ENCODE measurements around the gene ATP5F1C. TPM values are rescaled to one million over a fixed set of nuclear protein-coding genes. Genes with fewer than 3 reads are reported as not detected.
"Not testable (repeated sequence)": the region's sequence is repeated elsewhere in the genome, so short reads cannot be mapped to it uniquely, and the experiment has no call there.

The ATP5F1C gene
- polyA plus RNA-seq, 1 of the 3 experiments (the other 2 are of a cell fraction): 299 TPM

DNA sequence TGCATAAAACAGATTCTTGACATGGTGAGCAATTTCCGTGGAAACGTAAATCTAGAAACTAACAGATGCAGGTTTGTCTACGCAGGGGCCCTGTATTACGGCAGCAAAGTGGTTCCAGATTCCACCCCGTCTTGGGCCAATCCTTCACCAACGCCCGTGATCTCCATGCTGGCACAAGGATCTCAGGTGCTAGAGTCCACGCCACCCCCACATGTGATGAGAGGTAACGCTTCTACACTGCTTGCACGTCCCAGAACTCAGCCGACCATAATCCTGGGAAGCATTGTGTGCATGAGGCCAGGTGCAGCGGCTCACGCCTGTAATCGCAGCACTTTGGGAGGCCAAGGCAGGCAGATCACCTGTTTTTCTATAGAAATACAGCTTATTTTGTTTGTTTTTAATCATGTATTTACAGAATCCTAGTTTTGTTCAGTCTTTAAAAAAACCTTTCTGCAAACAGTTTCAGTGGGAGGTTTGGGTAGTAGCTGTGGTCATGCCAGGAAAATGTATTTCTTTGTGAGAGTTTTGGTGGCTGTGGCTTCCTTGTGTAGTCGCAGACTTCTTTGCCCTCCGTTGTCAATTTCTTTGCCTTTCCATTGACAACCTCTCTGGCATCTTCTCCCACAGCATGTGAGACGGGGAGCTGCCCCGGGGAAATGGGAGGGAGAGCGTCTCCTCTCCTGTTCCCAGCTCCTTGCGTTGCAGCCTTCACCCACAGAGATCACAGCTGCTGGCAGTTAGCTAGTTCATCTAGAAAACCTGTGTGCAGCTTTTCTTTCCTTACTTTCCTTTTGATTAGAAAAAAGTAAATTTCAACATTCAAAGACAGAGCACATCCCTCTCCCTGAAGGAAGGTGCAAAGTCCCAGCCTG lies 49.2 kb upstream of the ATP5F1C start:
- ChIA-PET POLR2A (no interaction called here), CTCF (no interaction called here)
- no peaks in the 10 kb centered on the region for H3K9me3 ChIP-seq
- no peak overlapping the region for H3K9ac ChIP-seq
- no peaks in the 10 kb centered on the region for H3K36me3 ChIP-seq (replicated peaks in 1 of 2; ENCODE audit: control insufficient read depth in 1 of 2, insufficient read depth in 2 of 2, low read length in 1 of 2)
- no peaks in the 10 kb centered on the region for H3K4me1 ChIP-seq (ENCODE audit: control insufficient read depth in 1 of 2, insufficient read depth in 2 of 2, low read depth in 1 of 2, low read length in 1 of 2)
- no peaks in the 10 kb centered on the region for H3K79me2 ChIP-seq (ENCODE audit: insufficient read depth)
- 81% methylated on average over 20 of the region's 20 CpGs for WGBS (ENCODE audit: low lambda C conversion rate)
- no peaks in the 10 kb centered on the region for H3K9me2 ChIP-seq
- H2AFZ ChIP-seq (ENCODE audit: low read depth): no peak overlapping the region
- no peak overlapping the region for H3K4me3 ChIP-seq (ENCODE audit: low read depth in 2 of 2, low read length in 1 of 2)
- no peak overlapping the region for H3K4me2 ChIP-seq
- no peak overlapping the region for H3K27ac ChIP-seq (ENCODE audit: low read depth in 2 of 2, low read length in 1 of 2)
- no peaks in the 10 kb centered on the region for H4K20me1 ChIP-seq (ENCODE audit: insufficient read depth)
- no peak for DNase-seq
- no peaks in the 10 kb centered on the region for H3K27me3 ChIP-seq (ENCODE audit: insufficient read depth)
- no peaks in the 10 kb centered on the region for H3F3A ChIP-seq (replicated peaks; ENCODE audit: insufficient read depth)
- TF ChIP-seq YY1 (IDR thresholded peaks at IDR 0.05; ENCODE audit: low read depth) (no peak), ELF1 (IDR thresholded peaks at IDR 0.05) (no peak)

DNA sequence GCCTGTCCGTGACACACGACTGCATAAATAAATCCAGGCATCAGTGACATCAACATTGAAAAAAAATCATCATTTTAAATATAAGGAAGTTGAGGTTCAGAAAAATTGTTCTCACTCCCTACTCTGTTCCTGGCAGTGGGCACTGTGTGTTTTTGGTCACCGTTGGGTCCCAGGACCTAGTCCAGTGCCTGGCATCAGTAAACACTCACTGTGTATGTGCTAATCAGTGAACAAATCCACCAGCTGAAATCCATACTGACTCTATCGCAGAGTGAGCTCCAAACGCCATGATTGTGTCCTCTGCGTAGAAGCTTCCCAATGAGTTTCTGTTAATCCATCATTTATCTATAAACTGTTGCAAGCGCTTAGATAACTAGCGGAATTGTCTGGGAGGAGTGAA lies 43.7 kb upstream of the ATP5F1C start:
- DNase-seq: no peak
- ChIA-PET CTCF (interaction anchor here (0.7 kb wide), 1 partner anchor 17 kb away, joined by 3 read pairs; no protein-coding TSS in a partner anchor), POLR2A (no interaction called here)
- H3K4me1 ChIP-seq (ENCODE audit: control insufficient read depth in 1 of 2, insufficient read depth in 2 of 2, low read depth in 1 of 2, low read length in 1 of 2): no peaks in the 10 kb centered on the region
- H3K9ac ChIP-seq: no peak overlapping the region
- no peaks in the 10 kb centered on the region for H3K9me3 ChIP-seq
- no peaks in the 10 kb centered on the region for H4K20me1 ChIP-seq (ENCODE audit: insufficient read depth)
- no peak overlapping the region for H3K4me2 ChIP-seq
- TF ChIP-seq NRF1 (IDR thresholded peaks at IDR 0.05; ENCODE audit: low read depth, low read length): no peak
- TF ChIP-seq EP300 (IDR thresholded peaks at IDR 0.05; ENCODE audit: borderline replicate concordance in 1 of 2, low read depth in 1 of 2, low read length in 1 of 2): no peak
- TF ChIP-seq TEAD4 (IDR thresholded peaks at IDR 0.05; ENCODE audit: borderline replicate concordance, insufficient read depth): no peak
- no peak for TF ChIP-seq RXRA (IDR thresholded peaks at IDR 0.05; ENCODE audit: borderline replicate concordance, low read depth)
- TF ChIP-seq FOXJ3 (CRISPR knock-in tag; IDR thresholded peaks at IDR 0.05): no peak
- TF ChIP-seq EZH2phosphoT487 (IDR thresholded peaks at IDR 0.05; ENCODE audit: borderline replicate concordance, low read depth): no peak
- no peak for TF ChIP-seq NFIC (IDR thresholded peaks at IDR 0.05; ENCODE audit: borderline replicate concordance)
- no peak overlapping the region for H2AFZ ChIP-seq (ENCODE audit: low read depth)
- H3F3A ChIP-seq (replicated peaks; ENCODE audit: insufficient read depth): no peaks in the 10 kb centered on the region
- H3K27ac ChIP-seq (ENCODE audit: low read depth in 2 of 2, low read length in 1 of 2): no peak overlapping the region
- H3K9me2 ChIP-seq: no peaks in the 10 kb centered on the region
- no peaks in the 10 kb centered on the region for H3K27me3 ChIP-seq (ENCODE audit: insufficient read depth)
- no peaks in the 10 kb centered on the region for H3K79me2 ChIP-seq (ENCODE audit: insufficient read depth)
- no peaks in the 10 kb centered on the region for H3K36me3 ChIP-seq (replicated peaks in 1 of 2; ENCODE audit: control insufficient read depth in 1 of 2, insufficient read depth in 2 of 2, low read length in 1 of 2)
- no peak overlapping the region for H3K4me3 ChIP-seq (ENCODE audit: low read depth in 2 of 2, low read length in 1 of 2)
- 86% methylated on average over 8 of the region's 8 CpGs for WGBS (ENCODE audit: low lambda C conversion rate)

DNA sequence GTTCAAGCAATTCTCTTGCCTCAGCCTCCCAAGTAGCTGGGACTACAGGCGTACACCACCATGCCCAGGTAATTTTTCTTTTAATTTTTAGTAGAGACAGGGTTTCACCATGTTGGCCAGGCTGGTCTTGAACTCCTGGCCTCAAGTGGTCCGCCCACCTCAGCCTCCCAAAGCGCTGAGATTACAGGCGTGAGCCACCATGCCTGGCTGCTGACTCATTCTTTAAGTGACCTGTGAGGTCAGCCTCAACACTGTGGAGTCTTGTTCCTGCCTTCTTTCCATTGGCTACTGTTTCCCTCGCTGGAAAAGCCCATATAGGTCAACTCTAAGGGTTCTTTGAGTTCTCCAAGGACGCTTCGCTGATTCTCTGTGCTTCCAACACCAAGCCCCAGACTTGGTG lies 39.3 kb upstream of the ATP5F1C start:
- H3F3A ChIP-seq (replicated peaks; ENCODE audit: insufficient read depth); DNase-seq; H2AFZ ChIP-seq (ENCODE audit: low read depth); CTCF ChIA-PET; H3K9me2 ChIP-seq; H3K4me3 ChIP-seq (ENCODE audit: low read depth in 2 of 2, low read length in 1 of 2); H3K79me2 ChIP-seq (ENCODE audit: insufficient read depth); H3K4me2 ChIP-seq; H4K20me1 ChIP-seq (ENCODE audit: insufficient read depth); H3K27me3 ChIP-seq (ENCODE audit: insufficient read depth); H3K27ac ChIP-seq (ENCODE audit: low read depth in 2 of 2, low read length in 1 of 2); H3K9ac ChIP-seq; H3K4me1 ChIP-seq (ENCODE audit: control insufficient read depth in 1 of 2, insufficient read depth in 2 of 2, low read depth in 1 of 2, low read length in 1 of 2); POLR2A ChIA-PET; H3K9me3 ChIP-seq: not testable (repeated sequence)
- peaks cover 7 to 18% of the 10 kb centered on the region in 2 experiments for H3K36me3 ChIP-seq (replicated peaks in 1 of 2; ENCODE audit: control insufficient read depth in 1 of 2, insufficient read depth in 2 of 2, low read length in 1 of 2)
- 93% methylated on average over 7 of the region's 7 CpGs for WGBS (ENCODE audit: low lambda C conversion rate)

All from SK-N-SH (cell line).